Measurements from ENCODE around the gene ANO7.
A peak's percentile ranks its signal among the peaks of the same experiment; 100 is the strongest.

The ANO7 gene

DNA sequence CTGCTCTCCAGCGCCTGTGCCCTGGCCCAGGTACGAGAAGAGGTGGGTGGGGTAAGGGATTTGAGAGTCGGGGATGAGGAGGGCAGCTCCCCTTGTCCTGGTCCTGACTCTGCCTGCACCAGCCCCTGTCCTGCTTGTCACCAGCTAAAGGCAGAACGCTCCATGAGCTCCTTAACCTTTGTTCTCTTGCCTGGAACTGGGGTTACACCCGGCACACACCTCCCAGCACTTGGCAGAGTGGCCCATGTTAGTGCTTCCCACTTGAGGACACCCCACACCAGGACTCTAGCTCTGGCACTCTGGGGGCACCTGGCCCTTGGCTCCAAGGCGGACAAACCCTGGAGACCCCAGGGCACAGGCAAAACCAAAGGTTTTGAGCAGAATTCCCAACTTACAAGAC lies 19.2 kb downstream of the ANO7 start:
- DNase-seq (ENCODE audit: low spot score) = no peak

DNA sequence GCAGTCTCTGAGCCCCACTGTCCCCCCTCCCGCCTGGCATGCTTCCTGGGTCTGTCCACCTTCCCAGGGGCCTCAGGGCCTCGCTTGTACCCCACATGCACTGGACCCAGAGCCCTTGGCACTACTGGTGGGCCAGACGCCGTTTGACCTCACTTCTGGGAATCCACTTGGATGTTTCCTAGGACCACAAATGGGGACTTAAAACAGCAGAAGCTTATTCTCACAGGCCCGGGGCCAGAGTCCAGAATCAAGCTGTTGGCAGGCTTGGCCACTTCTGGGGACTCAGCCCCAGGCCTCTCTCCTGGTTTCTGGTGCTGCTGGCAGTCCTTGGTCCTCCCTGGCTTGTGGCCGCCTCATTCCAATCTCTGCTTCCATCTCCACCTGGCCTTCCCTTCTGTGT lies 19.6 kb downstream of the ANO7 start:
- DNase-seq (ENCODE audit: low spot score) = no peak

GRCh38 chr2:241209271-241209670 lies 20.8 kb downstream of the ANO7 start:
- DNase-seq (ENCODE audit: low spot score) = no peak

DNA sequence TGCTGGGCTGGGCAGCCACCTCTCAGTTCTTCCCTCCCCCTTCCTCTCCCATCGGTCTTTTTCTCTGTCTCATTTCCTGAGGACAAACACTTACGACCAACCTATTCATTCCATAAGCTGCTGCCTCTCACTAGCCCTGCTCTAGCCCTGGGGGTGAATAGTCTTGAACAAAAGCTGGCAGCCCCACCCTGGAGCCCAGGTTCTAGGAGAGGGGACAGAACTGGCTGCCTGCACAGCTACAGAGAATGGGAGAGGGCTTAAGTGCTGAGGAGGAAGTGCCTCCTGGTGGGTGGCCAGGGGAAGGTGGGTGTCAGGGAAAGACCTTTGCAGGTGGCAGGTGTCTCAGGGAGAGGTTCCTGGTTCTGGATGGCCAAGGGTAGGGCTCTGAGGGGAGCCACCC lies 22.8 kb downstream of the ANO7 start:
- DNase-seq (ENCODE audit: low spot score) = no peak

GRCh38 chr2:241213041-241213440 lies 24.6 kb downstream of the ANO7 start:
- DNase-seq (ENCODE audit: low spot score) = no peak

GRCh38 chr2:241213567-241213966 lies 25.1 kb downstream of the ANO7 start:
- DNase-seq (ENCODE audit: low spot score) = no peak

GRCh38 chr2:241214209-241214608 lies 25.7 kb downstream of the ANO7 start:
- no peak for DNase-seq (ENCODE audit: low spot score)

DNA sequence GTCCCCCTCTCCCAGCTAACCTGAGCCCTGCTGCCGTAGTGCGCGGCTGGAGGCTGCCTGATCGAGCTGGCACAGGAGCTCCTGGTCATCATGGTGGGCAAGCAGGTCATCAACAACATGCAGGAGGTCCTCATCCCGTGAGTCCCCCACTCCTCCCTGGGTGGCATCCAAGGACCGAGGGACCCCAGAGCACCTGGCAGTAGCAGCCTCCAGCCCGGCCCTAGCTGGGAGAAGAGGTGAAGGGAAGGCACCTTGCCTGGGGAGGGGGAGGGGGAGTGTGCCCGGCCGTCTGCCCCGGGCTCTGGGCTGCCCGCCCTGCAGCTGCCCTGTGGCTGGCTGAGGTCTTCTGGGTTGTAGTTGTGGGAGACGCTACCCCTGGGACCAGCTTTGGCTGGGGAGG lies 26.3 kb downstream of the ANO7 start:
- DNase-seq (ENCODE audit: low spot score) = no peak

GRCh38 chr2:241215421-241215820 lies 26.9 kb downstream of the ANO7 start:
- no peak for DNase-seq (ENCODE audit: low spot score)

DNA sequence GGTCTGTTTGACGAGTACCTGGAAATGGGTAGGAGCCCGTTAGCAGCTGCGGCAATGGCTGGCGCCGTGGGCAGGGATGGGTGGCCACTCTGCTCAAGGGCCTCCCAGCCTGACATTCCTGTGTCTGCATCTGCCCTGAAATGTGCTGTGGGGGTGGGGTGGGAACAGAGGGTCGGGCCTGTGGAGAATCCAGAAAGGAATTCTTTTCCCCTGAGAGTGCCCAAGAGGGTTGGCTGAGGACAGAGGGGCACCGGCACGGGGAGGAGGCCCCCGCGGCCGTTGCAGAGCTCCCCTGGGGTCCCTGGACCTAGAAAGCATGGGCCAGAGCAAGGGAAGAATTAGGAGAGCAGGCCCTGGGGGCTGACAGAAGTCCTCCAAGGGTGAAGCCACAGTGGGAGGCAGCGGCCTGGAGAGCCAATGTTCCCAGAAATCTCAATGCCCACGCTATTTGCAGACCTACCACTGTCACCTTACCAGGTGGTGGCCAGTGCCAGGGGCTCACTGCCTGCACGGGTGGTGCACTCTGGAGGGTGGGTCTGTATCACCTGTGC lies 27.8 kb downstream of the ANO7 start:
- DNase-seq (ENCODE audit: low spot score) = no peak

DNA sequence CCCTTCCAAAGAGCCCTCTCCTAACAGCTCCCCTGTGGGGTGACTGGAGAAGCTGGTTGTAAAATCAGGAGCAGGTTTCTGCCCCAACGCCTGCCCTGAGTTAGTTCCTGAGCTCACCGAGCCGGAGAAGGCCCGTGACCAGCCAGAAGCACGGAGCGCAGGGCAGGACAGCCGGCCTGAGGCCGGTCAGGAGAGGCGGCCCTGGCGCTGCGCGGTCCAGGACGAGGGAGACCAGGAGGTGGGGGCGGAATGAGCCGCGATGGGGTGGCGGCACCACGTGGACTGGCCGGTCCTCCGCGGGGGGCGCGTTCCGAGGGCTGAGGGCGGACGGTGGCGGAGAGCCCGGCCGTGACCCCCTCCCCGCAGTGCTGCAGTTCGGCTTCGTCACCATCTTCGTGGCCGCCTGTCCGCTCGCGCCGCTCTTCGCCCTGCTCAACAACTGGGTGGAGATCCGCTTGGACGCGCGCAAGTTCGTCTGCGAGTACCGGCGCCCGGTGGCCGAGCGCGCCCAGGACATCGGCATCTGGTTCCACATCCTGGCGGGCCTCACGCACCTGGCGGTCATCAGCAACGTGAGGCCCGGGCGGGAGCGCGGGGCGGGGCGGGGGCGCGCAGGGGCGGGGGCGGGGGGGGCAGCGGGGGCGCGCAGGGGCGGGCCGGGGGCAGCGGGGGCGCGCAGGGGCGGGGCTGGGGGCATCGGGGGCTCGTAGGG lies 29.0 kb downstream of the ANO7 start:
- peak; percentile 79 for DNase-seq (ENCODE audit: low spot score)

GRCh38 chr2:241218131-241219029 lies 29.9 kb downstream of the ANO7 start:
- DNase-seq (ENCODE audit: low spot score) = peak; percentile 54

DNA sequence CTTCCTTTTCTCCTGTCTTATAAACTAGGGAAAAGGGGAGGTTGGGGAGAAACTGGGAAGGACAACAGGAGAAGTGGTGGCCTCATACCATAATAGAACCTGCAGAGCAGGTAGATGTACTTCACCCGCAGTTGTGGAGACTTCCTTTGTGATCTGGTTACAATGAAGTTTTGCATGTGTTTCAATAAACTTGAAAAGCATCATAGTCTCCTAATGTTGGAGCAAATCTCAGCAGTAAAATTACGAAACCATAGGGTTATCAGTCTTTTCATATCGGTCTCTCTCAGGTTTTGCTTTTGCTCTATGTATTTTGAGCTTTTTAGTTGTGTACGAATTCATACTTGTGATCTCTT lies 30.5 kb downstream of the ANO7 start:
- no peak for DNase-seq (ENCODE audit: low spot score)

DNA sequence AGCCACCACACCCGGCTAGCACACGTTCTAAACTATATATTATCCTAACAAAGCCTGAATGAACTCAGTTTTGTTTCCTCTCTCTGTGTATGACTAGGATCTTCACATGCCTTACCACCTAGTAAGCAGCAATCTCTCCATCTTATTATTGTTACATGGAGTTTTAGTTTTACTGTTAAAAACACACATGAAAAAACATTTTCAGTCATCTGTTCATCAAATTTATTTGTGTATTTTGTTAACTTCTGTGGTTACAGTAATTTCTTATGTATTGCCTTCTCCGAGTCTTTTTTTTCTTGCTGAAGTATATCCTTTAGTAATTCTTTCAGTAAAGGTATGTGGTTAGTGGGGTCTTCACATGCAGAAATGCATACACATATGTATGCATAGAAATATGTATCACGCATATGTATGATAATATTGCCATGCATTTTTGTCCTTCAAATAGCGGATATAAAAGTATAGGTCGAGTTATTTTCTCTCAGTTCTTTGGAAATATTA lies 31.4 kb downstream of the ANO7 start:
- no peak for DNase-seq (ENCODE audit: low spot score)

DNA sequence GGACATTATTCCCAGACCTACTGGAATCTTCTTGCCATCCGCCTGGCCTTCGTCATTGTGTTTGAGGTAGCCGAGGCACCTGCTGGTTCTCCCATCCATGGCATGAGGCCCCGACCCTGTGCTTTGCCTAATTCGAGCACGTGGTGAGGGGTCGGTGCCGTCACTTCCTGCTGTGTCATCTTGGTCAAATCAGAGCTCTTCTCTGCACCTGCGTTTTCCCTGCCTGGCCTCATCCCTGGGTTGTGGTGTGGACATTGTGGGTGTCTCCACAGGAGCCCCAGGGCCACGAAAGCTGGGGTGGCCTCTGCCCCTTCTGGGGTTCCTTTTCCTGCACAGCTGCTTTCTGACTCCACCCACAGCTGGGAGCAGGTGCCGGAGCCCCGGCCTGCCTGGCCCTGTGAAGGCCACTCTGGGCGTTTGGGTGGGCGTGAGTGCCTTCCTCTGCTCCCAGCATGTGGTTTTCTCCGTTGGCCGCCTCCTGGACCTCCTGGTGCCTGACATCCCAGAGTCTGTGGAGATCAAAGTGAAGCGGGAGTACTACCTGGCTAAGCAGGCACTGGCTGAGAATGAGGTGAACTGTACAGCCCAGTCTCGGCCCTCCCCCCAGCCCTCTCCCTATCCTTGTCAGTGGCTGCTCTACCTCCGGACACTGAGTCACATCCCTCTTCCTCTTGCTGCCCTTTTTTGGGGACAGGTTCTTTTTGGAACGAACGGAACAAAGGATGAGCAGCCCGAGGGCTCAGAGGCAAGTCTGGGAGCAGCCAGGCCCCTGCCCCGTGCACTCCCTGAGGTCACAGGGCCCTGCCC lies 34.9 kb downstream of the ANO7 start:
- no peak for DNase-seq (ENCODE audit: low spot score)

DNA sequence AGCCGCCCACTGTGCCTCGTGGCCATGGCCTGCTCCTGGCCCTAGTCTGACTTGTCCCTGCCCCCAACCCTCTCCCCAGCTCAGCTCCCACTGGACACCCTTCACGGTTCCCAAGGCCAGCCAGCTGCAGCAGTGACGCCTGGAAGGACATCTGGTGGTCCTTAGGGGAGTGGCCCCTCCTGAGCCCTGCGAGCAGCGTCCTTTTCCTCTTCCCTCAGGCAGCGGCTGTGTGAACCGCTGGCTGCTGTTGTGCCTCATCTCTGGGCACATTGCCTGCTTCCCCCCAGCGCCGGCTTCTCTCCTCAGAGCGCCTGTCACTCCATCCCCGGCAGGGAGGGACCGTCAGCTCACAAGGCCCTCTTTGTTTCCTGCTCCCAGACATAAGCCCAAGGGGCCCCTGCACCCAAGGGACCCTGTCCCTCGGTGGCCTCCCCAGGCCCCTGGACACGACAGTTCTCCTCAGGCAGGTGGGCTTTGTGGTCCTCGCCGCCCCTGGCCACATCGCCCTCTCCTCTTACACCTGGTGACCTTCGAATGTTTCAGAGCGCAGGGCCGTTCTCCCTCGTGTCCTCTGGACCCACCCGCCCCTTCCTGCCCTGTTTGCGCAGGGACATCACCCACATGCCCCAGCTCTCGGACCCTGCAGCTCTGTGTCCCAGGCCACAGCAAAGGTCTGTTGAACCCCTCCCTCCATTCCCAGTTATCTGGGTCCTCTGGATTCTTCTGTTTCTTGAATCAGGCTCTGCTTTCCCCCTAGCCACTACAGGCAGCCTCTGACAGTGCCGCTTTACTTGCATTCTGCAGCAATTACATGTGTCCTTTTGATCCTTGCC lies 35.8 kb downstream of the ANO7 start:
- peak; percentile 68 for DNase-seq (ENCODE audit: low spot score)

- no peak for DNase-seq (ENCODE audit: low spot score)
Observed at GRCh38 chr2:241224851-241225438, 36.5 kb downstream of the ANO7 start.

DNA sequence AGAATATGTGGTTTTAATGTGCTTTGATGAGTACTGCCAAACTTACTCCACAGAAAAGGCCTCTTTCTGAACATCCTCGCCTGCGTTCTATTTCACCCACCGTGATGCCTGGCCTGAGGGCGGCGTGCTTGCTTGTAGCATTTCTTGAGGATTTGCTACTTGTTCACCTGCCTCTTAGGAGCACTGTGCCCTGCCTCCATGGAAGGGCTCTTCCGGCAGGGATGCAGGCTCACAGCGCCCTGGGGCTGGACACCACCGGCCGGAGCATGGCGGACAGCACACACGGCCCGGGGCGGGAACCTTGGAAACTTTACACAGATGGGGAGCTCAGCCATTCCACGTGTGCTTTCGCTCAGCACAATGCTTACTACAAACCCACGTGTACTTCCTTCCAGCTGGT lies 37.1 kb downstream of the ANO7 start:
- no peak for DNase-seq (ENCODE audit: low spot score)

DNA sequence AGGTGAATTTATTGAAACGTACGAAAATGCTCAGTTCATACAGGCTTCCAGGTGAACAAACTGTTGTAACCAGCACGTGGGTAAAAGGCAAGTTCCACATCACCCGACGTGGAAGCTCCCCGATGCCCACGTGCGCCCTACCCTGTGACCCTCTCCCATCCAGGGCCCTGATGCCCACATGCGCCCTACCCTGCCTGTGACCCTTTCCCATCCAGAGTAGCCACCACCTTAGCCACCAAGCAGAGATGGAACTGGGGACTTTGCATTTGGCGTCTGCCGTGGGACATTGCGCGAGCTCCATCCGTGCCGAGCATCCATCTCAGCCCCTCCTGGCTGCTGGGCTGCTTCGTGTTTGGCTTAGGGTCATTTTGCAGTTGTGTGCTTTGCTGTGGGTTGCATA lies 37.5 kb downstream of the ANO7 start:
- DNase-seq (ENCODE audit: low spot score) = no peak

All from SK-N-DZ (cell line).